Endothelial cell of umbilical vein (primary cell): ENCODE measurements around the gene MPL. TPM values are rescaled to one million over a fixed set of nuclear protein-coding genes. Genes with fewer than 3 reads are reported as not detected.

Experiments
- BruUV-seq: library from RNA; stranded (reverse); fragments of 400-500 nt; replicated peaks from 2 replicates; lab custom pipeline; 2021; lab: Mats Ljungman, UMichigan
- CTCF ChIA-PET: fragments of 300-600, 350-600 bp; sonication (Branson Sonifier 250); formaldehyde crosslinking; loops from one replicate; lab custom pipeline; 2021; ENCODE audit warnings: antibody characterized with exemption, inconsistent platforms; lab: Charles Lee
- POLR2A ChIA-PET: fragments of 300-600, 350-600 bp; sonication (Branson Sonifier 250); formaldehyde crosslinking; loops from one replicate; lab custom pipeline; 2021; ENCODE audit warnings: antibody characterized with exemption, inconsistent platforms; lab: Charles Lee
- DNase-seq: peaks from one replicate; pipeline ENCODE4 v3.0.0-alpha.2; 2011; ENCODE audit warnings: low read depth, low spot score
- FAIRE-seq: peaks from 2 replicates; lab custom pipeline; 2011; peaks lifted over from hg19 to GRCh38; lab: Jason Lieb, UNC
- H2AFZ ChIP-seq: 2 replicates; pipeline ENCODE4 v1.6.0; 2012; ENCODE audit warnings: low read depth, low read length, control low read depth, inconsistent platforms
- H3K27ac ChIP-seq: 2 replicates; pipeline ENCODE4 v1.5.1; 2011; ENCODE audit warnings: low read depth, mild to moderate bottlenecking, control low read depth, low read length, moderate library complexity; ENCODE audit not compliant: insufficient read depth
- H3K27me3 ChIP-seq, 2 experiments: 2 replicates each; pipeline versions ENCODE4 v1.6.0 to v1.6.1; 2011; ENCODE audit warnings: low read length in 2 of 2, mixed read lengths in 1 of 2; ENCODE audit not compliant: control insufficient read depth in 2 of 2, insufficient read depth in 2 of 2
- H3K36me3 ChIP-seq, 2 experiments: 2 replicates in 1 of 2; 3 replicates in 1 of 2; pipeline ENCODE4 v1.5.1; 2011; ENCODE audit warnings: low read length in 2 of 2, mild to moderate bottlenecking in 1 of 2, moderate library complexity in 1 of 2; ENCODE audit not compliant: control insufficient read depth in 2 of 2, insufficient read depth in 2 of 2; ENCODE audit errors: extremely low read depth in 1 of 2
- H3K4me1 ChIP-seq: 3 replicates; pipeline ENCODE4 v1.5.1; 2011; ENCODE audit warnings: mild to moderate bottlenecking, low read length; ENCODE audit not compliant: control insufficient read depth, insufficient read depth; ENCODE audit errors: extremely low read depth
- H3K4me2 ChIP-seq: 2 replicates; pipeline ENCODE4 v1.6.1; 2011; ENCODE audit warnings: low read length, control low read depth, mixed read lengths; ENCODE audit not compliant: insufficient read depth
- H3K4me3 ChIP-seq, 3 experiments: fragments of 200-600 bp in 1 of 3; sonication (generic), shearing (Covaris generic) in 1 of 3; replicated peaks in 1 of 3; 2 replicates each; pipeline ENCODE4 v1.5.1; 2011 to 2016; ENCODE audit warnings: control low read depth in 3 of 3, low read length in 3 of 3, mild to moderate bottlenecking in 2 of 3, inconsistent platforms in 1 of 3, low read depth in 1 of 3, moderate library complexity in 1 of 3; ENCODE audit not compliant: insufficient read depth in 1 of 3
- H3K79me2 ChIP-seq: 2 replicates; pipeline ENCODE4 v1.6.0; 2012; ENCODE audit warnings: low read length, inconsistent platforms; ENCODE audit not compliant: control insufficient read depth, insufficient read depth
- H3K9ac ChIP-seq: replicated peaks from 2 replicates; pipeline ENCODE3; 2011; ENCODE audit warnings: low read length, control low read depth; ENCODE audit not compliant: insufficient read depth; ENCODE audit errors: extremely low read depth
- H3K9me1 ChIP-seq: replicated peaks from 3 replicates; pipeline ENCODE4 v1.6.0; 2011; ENCODE audit warnings: mild to moderate bottlenecking, low read length; ENCODE audit not compliant: control insufficient read depth, insufficient read depth; ENCODE audit errors: extremely low read depth
- H3K9me3 ChIP-seq: replicated peaks from 2 replicates; pipeline ENCODE4 v1.5.1; 2012; ENCODE audit warnings: low read length, inconsistent platforms; ENCODE audit not compliant: control insufficient read depth, insufficient read depth
- H4K20me1 ChIP-seq: replicated peaks from 2 replicates; pipeline ENCODE3; 2011; ENCODE audit warnings: mild to moderate bottlenecking, low read length; ENCODE audit not compliant: control insufficient read depth, insufficient read depth; ENCODE audit errors: extremely low read depth
- EZH2 ChIP-seq: IDR thresholded peaks from 2 replicates; pipeline ENCODE4 v1.6.1; 2012; ENCODE audit warnings: borderline replicate concordance, low read depth, mild to moderate bottlenecking, moderate library complexity, low read length, inconsistent platforms; ENCODE audit not compliant: severe bottlenecking
- FOS ChIP-seq: IDR thresholded peaks from 2 replicates; pipeline ENCODE4 v1.6.1; 2011; ENCODE audit warnings: mild to moderate bottlenecking, low read length, moderate library complexity, borderline replicate concordance; ENCODE audit not compliant: insufficient read depth
- GATA2 ChIP-seq: IDR thresholded peaks from 2 replicates; pipeline ENCODE4 v1.7.0; 2011; ENCODE audit warnings: low read depth, mild to moderate bottlenecking, moderate library complexity, mixed read lengths, low read length; ENCODE audit not compliant: insufficient read length, insufficient read depth
- JUN ChIP-seq: IDR thresholded peaks from 2 replicates; pipeline ENCODE4 v1.6.1; 2011; ENCODE audit warnings: borderline replicate concordance, low read depth; ENCODE audit not compliant: insufficient read length, insufficient read depth
- MAX ChIP-seq: IDR thresholded peaks from 2 replicates; pipeline ENCODE4 v1.6.1; 2011; ENCODE audit not compliant: insufficient read depth, insufficient read length
- MYC ChIP-seq: IDR thresholded peaks from one replicate; pipeline ENCODE4 v1.6.1; 2011; ENCODE audit warnings: mild to moderate bottlenecking, low read depth, low read length
- POLR2A ChIP-seq: IDR thresholded peaks from 2 replicates; pipeline ENCODE4 v1.6.1; 2012; ENCODE audit warnings: low read depth, mild to moderate bottlenecking, control low read depth, low read length
- POLR2AphosphoS5 ChIP-seq: IDR thresholded peaks from 2 replicates; pipeline ENCODE4 v1.6.1; 2012; ENCODE audit warnings: low read depth, mild to moderate bottlenecking, control low read depth, low read length, moderate library complexity; ENCODE audit not compliant: insufficient read depth
- dilution Hi-C: fragments of 300-500 bp; cut with MboI; formaldehyde crosslinking; loops from one replicate; pipeline ENCODE4 v1.15.0; 2019; ENCODE audit warnings: low sequenced_read_pairs; ENCODE audit not compliant: extremely low pct_ligation_motif_present
- intact Hi-C: fragments of 100-400 bp; cut with micrococcal nuclease; formaldehyde crosslinking; loops from one replicate; pipeline ENCODE4 v1.10.0; 2022
- polyA plus RNA-seq, 4 experiments: library from polyadenylated mRNA; depleted of rRNA in 3 of 4; stranded (reverse) in 3 of 4; unstranded in 1 of 4; fragments of >200 nt; gene quantifications; 2 replicates each; pipeline versions ENCODE4 v1.2.1 to v1.2.3, GENCODE V29; 2011 to 2012; ENCODE audit warnings: missing spikeins in 1 of 4
- total RNA-seq: library from RNA; stranded (reverse); gene quantifications from 2 replicates; pipeline ENCODE4 v1.2.3, GENCODE V29; 2021

MPL gene
- total and polyA plus RNA-seq, 2 donors (not counting 3 experiments of a cell fraction or from before 2014, with no cell fraction given), result 0.14 to 0.24 TPM

GRCh38 chr1:43305461-43305860 is 32.2 kb upstream of the MPL start:
- Histone ChIP-seq H3K36me3 (peaks cover 32 to 54% of the 10 kb centered on the region in 2 experiments), H3K4me1 (peaks cover 28% of the 10 kb centered on the region), H3K27me3 (no peaks in the 10 kb centered on the region), H3K9me1 (no peaks in the 10 kb centered on the region), H3K4me2 (no peak overlapping the region), H3K79me2 (peaks cover 78% of the 10 kb centered on the region), H4K20me1 (no peaks in the 10 kb centered on the region), H3K4me3 (no peak overlapping the region), H3K9me3 (no peaks in the 10 kb centered on the region), H2AFZ (no peak overlapping the region), H3K27ac (no peak overlapping the region), H3K9ac (no peak overlapping the region)
- TF ChIP-seq FOS (no peak), POLR2AphosphoS5 (no peak), MYC (no peak), GATA2 (no peak), EZH2 (no peak), POLR2A (no peak), MAX (no peak), JUN (no peak)
- no peak for FAIRE-seq
- dilution Hi-C loops, result no loop called here
- intact Hi-C loops, result no loop called here
- CTCF ChIA-PET, result no interaction called here
- POLR2A ChIA-PET, result no interaction called here
- DNase-seq, result no peak
- BruUV-seq, result no TSS peak
